Endothelial cell of umbilical vein (primary cell): Measurements from ENCODE around the gene PSMB7. TPM values are rescaled to one million over a fixed set of nuclear protein-coding genes. Genes with fewer than 3 reads are reported as not detected.
A peak's percentile ranks its signal among the peaks of the same experiment; 100 is the strongest.

Experiments used
- BruUV-seq: library from RNA; stranded (reverse); fragments of 400-500 nt; replicated peaks from 2 replicates; lab custom pipeline; 2021; lab: Mats Ljungman, UMichigan
- CTCF ChIA-PET: fragments of 300-600, 350-600 bp; sonication (Branson Sonifier 250); formaldehyde crosslinking; loops from one replicate; lab custom pipeline; 2021; ENCODE audit warnings: antibody characterized with exemption, inconsistent platforms; lab: Charles Lee
- POLR2A ChIA-PET: fragments of 300-600, 350-600 bp; sonication (Branson Sonifier 250); formaldehyde crosslinking; loops from one replicate; lab custom pipeline; 2021; ENCODE audit warnings: antibody characterized with exemption, inconsistent platforms; lab: Charles Lee
- DNase-seq: peaks from one replicate; pipeline ENCODE4 v3.0.0-alpha.2; 2011; ENCODE audit warnings: low read depth, low spot score
- FAIRE-seq: peaks from 2 replicates; lab custom pipeline; 2011; peaks lifted over from hg19 to GRCh38; lab: Jason Lieb, UNC
- H2AFZ ChIP-seq: 2 replicates; pipeline ENCODE4 v1.6.0; 2012; ENCODE audit warnings: low read depth, low read length, control low read depth, inconsistent platforms
- H3K27ac ChIP-seq: 2 replicates; pipeline ENCODE4 v1.5.1; 2011; ENCODE audit warnings: low read depth, mild to moderate bottlenecking, control low read depth, low read length, moderate library complexity; ENCODE audit not compliant: insufficient read depth
- H3K27me3 ChIP-seq, 2 experiments: 2 replicates each; pipeline versions ENCODE4 v1.6.0 to v1.6.1; 2011; ENCODE audit warnings: low read length in 2 of 2, mixed read lengths in 1 of 2; ENCODE audit not compliant: control insufficient read depth in 2 of 2, insufficient read depth in 2 of 2
- H3K36me3 ChIP-seq, 2 experiments: 2 replicates in 1 of 2; 3 replicates in 1 of 2; pipeline ENCODE4 v1.5.1; 2011; ENCODE audit warnings: low read length in 2 of 2, mild to moderate bottlenecking in 1 of 2, moderate library complexity in 1 of 2; ENCODE audit not compliant: control insufficient read depth in 2 of 2, insufficient read depth in 2 of 2; ENCODE audit errors: extremely low read depth in 1 of 2
- H3K4me1 ChIP-seq: 3 replicates; pipeline ENCODE4 v1.5.1; 2011; ENCODE audit warnings: mild to moderate bottlenecking, low read length; ENCODE audit not compliant: control insufficient read depth, insufficient read depth; ENCODE audit errors: extremely low read depth
- H3K4me2 ChIP-seq: 2 replicates; pipeline ENCODE4 v1.6.1; 2011; ENCODE audit warnings: low read length, control low read depth, mixed read lengths; ENCODE audit not compliant: insufficient read depth
- H3K4me3 ChIP-seq, 3 experiments: fragments of 200-600 bp in 1 of 3; sonication (generic), shearing (Covaris generic) in 1 of 3; replicated peaks in 1 of 3; 2 replicates each; pipeline ENCODE4 v1.5.1; 2011 to 2016; ENCODE audit warnings: control low read depth in 3 of 3, low read length in 3 of 3, mild to moderate bottlenecking in 2 of 3, inconsistent platforms in 1 of 3, low read depth in 1 of 3, moderate library complexity in 1 of 3; ENCODE audit not compliant: insufficient read depth in 1 of 3
- H3K79me2 ChIP-seq: 2 replicates; pipeline ENCODE4 v1.6.0; 2012; ENCODE audit warnings: low read length, inconsistent platforms; ENCODE audit not compliant: control insufficient read depth, insufficient read depth
- H3K9ac ChIP-seq: replicated peaks from 2 replicates; pipeline ENCODE3; 2011; ENCODE audit warnings: low read length, control low read depth; ENCODE audit not compliant: insufficient read depth; ENCODE audit errors: extremely low read depth
- H3K9me1 ChIP-seq: replicated peaks from 3 replicates; pipeline ENCODE4 v1.6.0; 2011; ENCODE audit warnings: mild to moderate bottlenecking, low read length; ENCODE audit not compliant: control insufficient read depth, insufficient read depth; ENCODE audit errors: extremely low read depth
- H3K9me3 ChIP-seq: replicated peaks from 2 replicates; pipeline ENCODE4 v1.5.1; 2012; ENCODE audit warnings: low read length, inconsistent platforms; ENCODE audit not compliant: control insufficient read depth, insufficient read depth
- H4K20me1 ChIP-seq: replicated peaks from 2 replicates; pipeline ENCODE3; 2011; ENCODE audit warnings: mild to moderate bottlenecking, low read length; ENCODE audit not compliant: control insufficient read depth, insufficient read depth; ENCODE audit errors: extremely low read depth
- CTCF ChIP-seq, 2 donors: IDR thresholded peaks; 1 replicate in 1 of 2; 2 replicates in 1 of 2; pipeline ENCODE4 v1.5.1; 2011; ENCODE audit warnings: low read length in 2 of 2, mild to moderate bottlenecking in 2 of 2, moderate library complexity in 2 of 2, control low read depth in 1 of 2, inconsistent platforms in 1 of 2, low read depth in 1 of 2; ENCODE audit not compliant: insufficient read depth in 1 of 2; ENCODE audit errors: extremely low read depth in 1 of 2
- EZH2 ChIP-seq: IDR thresholded peaks from 2 replicates; pipeline ENCODE4 v1.6.1; 2012; ENCODE audit warnings: borderline replicate concordance, low read depth, mild to moderate bottlenecking, moderate library complexity, low read length, inconsistent platforms; ENCODE audit not compliant: severe bottlenecking
- FOS ChIP-seq: IDR thresholded peaks from 2 replicates; pipeline ENCODE4 v1.6.1; 2011; ENCODE audit warnings: mild to moderate bottlenecking, low read length, moderate library complexity, borderline replicate concordance; ENCODE audit not compliant: insufficient read depth
- GATA2 ChIP-seq: IDR thresholded peaks from 2 replicates; pipeline ENCODE4 v1.7.0; 2011; ENCODE audit warnings: low read depth, mild to moderate bottlenecking, moderate library complexity, mixed read lengths, low read length; ENCODE audit not compliant: insufficient read length, insufficient read depth
- JUN ChIP-seq: IDR thresholded peaks from 2 replicates; pipeline ENCODE4 v1.6.1; 2011; ENCODE audit warnings: borderline replicate concordance, low read depth; ENCODE audit not compliant: insufficient read length, insufficient read depth
- MAX ChIP-seq: IDR thresholded peaks from 2 replicates; pipeline ENCODE4 v1.6.1; 2011; ENCODE audit not compliant: insufficient read depth, insufficient read length
- MYC ChIP-seq: IDR thresholded peaks from one replicate; pipeline ENCODE4 v1.6.1; 2011; ENCODE audit warnings: mild to moderate bottlenecking, low read depth, low read length
- POLR2A ChIP-seq: IDR thresholded peaks from 2 replicates; pipeline ENCODE4 v1.6.1; 2012; ENCODE audit warnings: low read depth, mild to moderate bottlenecking, control low read depth, low read length
- POLR2AphosphoS5 ChIP-seq: IDR thresholded peaks from 2 replicates; pipeline ENCODE4 v1.6.1; 2012; ENCODE audit warnings: low read depth, mild to moderate bottlenecking, control low read depth, low read length, moderate library complexity; ENCODE audit not compliant: insufficient read depth
- dilution Hi-C: fragments of 300-500 bp; cut with MboI; formaldehyde crosslinking; loops from one replicate; pipeline ENCODE4 v1.15.0; 2019; ENCODE audit warnings: low sequenced_read_pairs; ENCODE audit not compliant: extremely low pct_ligation_motif_present
- intact Hi-C: fragments of 100-400 bp; cut with micrococcal nuclease; formaldehyde crosslinking; loops from one replicate; pipeline ENCODE4 v1.10.0; 2022
- polyA plus RNA-seq, 4 experiments: library from polyadenylated mRNA; depleted of rRNA in 3 of 4; stranded (reverse) in 3 of 4; unstranded in 1 of 4; fragments of >200 nt; gene quantifications; 2 replicates each; pipeline versions ENCODE4 v1.2.1 to v1.2.3, GENCODE V29; 2011 to 2012; ENCODE audit warnings: missing spikeins in 1 of 4
- total RNA-seq: library from RNA; stranded (reverse); gene quantifications from 2 replicates; pipeline ENCODE4 v1.2.3, GENCODE V29; 2021

PSMB7 gene
- total and polyA plus RNA-seq, 2 donors (not counting 3 experiments of a cell fraction or from before 2014, with no cell fraction given), result 227 to 366 TPM

DNA sequence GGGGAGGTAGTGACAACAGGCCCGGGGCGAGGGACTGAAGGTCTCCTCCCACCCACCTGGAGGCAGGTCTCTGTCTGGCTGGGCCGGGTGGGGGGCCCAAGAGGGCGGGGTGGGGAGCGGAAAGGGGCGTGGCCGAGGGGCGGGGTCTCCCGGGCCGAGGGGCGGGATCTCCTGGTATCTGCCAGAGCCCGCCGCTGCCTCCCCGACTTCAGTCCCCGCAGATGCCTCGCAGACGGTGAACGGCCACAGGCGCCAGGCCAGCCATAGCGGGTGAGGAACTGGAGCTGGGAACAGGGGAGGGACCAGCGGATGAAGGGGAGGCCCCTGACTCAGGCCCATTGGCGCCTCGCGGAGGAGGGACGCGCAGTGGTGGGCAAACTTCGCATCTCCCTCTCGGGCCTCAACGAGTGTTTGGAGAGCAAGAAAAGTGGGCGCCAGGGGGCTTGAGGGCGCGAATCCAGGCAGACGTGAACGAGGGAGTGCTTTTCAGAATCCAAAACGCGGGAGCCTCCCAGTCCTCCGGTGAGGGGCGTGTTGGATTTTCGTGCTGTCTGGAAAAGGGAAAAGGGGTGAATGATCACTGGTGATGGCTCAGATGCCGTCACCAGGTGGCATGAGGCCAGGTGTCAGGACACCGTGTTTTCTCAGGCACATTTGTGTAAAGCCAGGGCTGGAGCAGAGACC is 35.1 kb upstream of the PSMB7 start, which contains the start of gene ADGRD2:
ADGRD2 (plus strand) TSS at position 211 of the 684 bp plus-strand sequence. CDS start 1,216 bp downstream, outside the sequence.
- intact Hi-C loops, result no loop called here
- TF ChIP-seq JUN (no peak), POLR2A (no peak), POLR2AphosphoS5 (no peak), MYC (no peak), EZH2 (no peak), FOS (no peak), GATA2 (no peak), CTCF (IDR thresholded peaks at IDR 0.05; ENCODE audit: extremely low read depth in 1 of 2, insufficient read depth in 1 of 2, low read depth in 1 of 2, low read length in 2 of 2) (no peak), MAX (no peak)
- FAIRE-seq, result no peak
- H3K4me3 ChIP-seq, result no peak within 1 kb of the TSS
- H3K4me1 ChIP-seq, result peaks cover 3% of the 10 kb centered on the region
- peaks cover 19 to 29% of the 10 kb centered on the region in 2 experiments for H3K27me3 ChIP-seq
- POLR2A ChIA-PET, result no interaction called here
- H3K4me2 ChIP-seq, result peak within 1 kb of the TSS; percentile 12
- no peaks in the 10 kb centered on the region for H4K20me1 ChIP-seq
- no peaks in the 10 kb centered on the region for H3K36me3 ChIP-seq
- no peak within 1 kb of the TSS for H2AFZ ChIP-seq
- no peak within 1 kb of the TSS for H3K9ac ChIP-seq
- peak; percentile 4 for DNase-seq
- H3K9me3 ChIP-seq, result no peaks in the 10 kb centered on the region
- dilution Hi-C loops, result no loop called here
- no peak within 1 kb of the TSS for H3K27ac ChIP-seq
- H3K79me2 ChIP-seq, result no peaks in the 10 kb centered on the region
- BruUV-seq, result no TSS peak
- CTCF ChIA-PET, result interaction anchor here (0.9 kb wide), 1 partner anchor 12 kb away, joined by 3 read pairs; no protein-coding TSS in a partner anchor
- H3K9me1 ChIP-seq, result no peaks in the 10 kb centered on the region
